SU-DHL-6 (cell line): ENCODE data around the gene PYURF.

Experiments used
- H2AFZ ChIP-seq: fragments of 200-600 bp; sonication (generic); 2 replicates; pipeline ENCODE4 v1.6.1; 2014; ENCODE audit warnings: low read depth, mild to moderate bottlenecking, moderate library complexity, mixed read lengths, antibody characterized with exemption, low read length; ENCODE audit not compliant: severe bottlenecking
- H3F3A ChIP-seq: fragments of 200-600 bp; shearing (Covaris generic); 2 replicates; pipeline ENCODE4 v1.6.0; 2016; ENCODE audit warnings: antibody characterized with exemption, mild to moderate bottlenecking; ENCODE audit not compliant: insufficient read depth
- H3K27ac ChIP-seq: fragments of 200-600 bp; sonication (generic); 2 replicates; pipeline ENCODE4 v1.5.1; 2016; ENCODE audit warnings: low read depth, mild to moderate bottlenecking, low read length, moderate library complexity, mixed read lengths
- H3K27me3 ChIP-seq: fragments of 200-600 bp; sonication (generic), shearing (Covaris generic); 2 replicates; pipeline ENCODE4 v1.6.0; 2014; ENCODE audit warnings: mild to moderate bottlenecking, low read length
- H3K36me3 ChIP-seq: fragments of 200-600 bp; sonication (generic); 2 replicates; pipeline ENCODE4 v1.6.1; 2014; ENCODE audit warnings: mild to moderate bottlenecking, low read length, mixed read lengths
- H3K4me2 ChIP-seq: fragments of 300-600, 200-600 bp; shearing (Covaris generic), sonication (generic); 2 replicates; pipeline ENCODE4 v1.6.0; 2014; ENCODE audit warnings: low read length, low read depth, mild to moderate bottlenecking; ENCODE audit not compliant: poor library complexity, severe bottlenecking
- H3K4me3 ChIP-seq: fragments of 200-600 bp; sonication (generic); 2 replicates; pipeline ENCODE4 v1.5.1; 2014; ENCODE audit warnings: antibody characterized with exemption, low read length, mild to moderate bottlenecking, mixed read lengths; ENCODE audit not compliant: insufficient read depth, poor library complexity, severe bottlenecking
- H3K79me2 ChIP-seq: fragments of 200-600 bp; sonication (generic); 2 replicates; pipeline ENCODE4 v1.6.1; 2014; ENCODE audit warnings: mild to moderate bottlenecking, low read length, moderate library complexity; ENCODE audit not compliant: insufficient read depth
- H3K9ac ChIP-seq: fragments of 200-600 bp; sonication (generic); 2 replicates; pipeline ENCODE4 v1.7.0; 2014; ENCODE audit warnings: mild to moderate bottlenecking, low read length
- H3K9me2 ChIP-seq: fragments of 200-600 bp; sonication (generic); replicated peaks from 2 replicates; pipeline ENCODE4 v1.6.1; 2014; ENCODE audit warnings: low read length; ENCODE audit not compliant: insufficient read depth
- H3K9me3 ChIP-seq: fragments of 200-600 bp; sonication (generic); 2 replicates; pipeline ENCODE4 v1.6.1; 2014; ENCODE audit warnings: low read length, mixed read lengths; ENCODE audit not compliant: insufficient read depth
- H4K20me1 ChIP-seq: fragments of 200-600 bp; sonication (generic); 2 replicates; pipeline ENCODE4 v1.6.1; 2014; ENCODE audit warnings: low read depth, mild to moderate bottlenecking, antibody characterized with exemption, low read length, moderate library complexity, mixed read lengths
- EZH2phosphoT487 ChIP-seq: fragments of 200-600 bp; sonication (generic), shearing (Covaris generic); conservative IDR thresholded peaks from 2 replicates; pipeline ENCODE4 v1.6.1; 2018; ENCODE audit warnings: mild to moderate bottlenecking, antibody characterized with exemption, low read length, moderate library complexity, mixed read lengths
- TF ChIP-seq, protein P1 (sequence below): fragments of 200-600 bp; sonication (generic); IDR thresholded peaks from one replicate; pipeline ENCODE4 v1.5.1; 2017; ENCODE audit warnings: antibody characterized with exemption, mild to moderate bottlenecking, low read length, moderate library complexity; ENCODE audit not compliant: insufficient read depth, poor library complexity, severe bottlenecking

PYURF gene

GRCh38 chr4:88528861-88529260, 5.3 kb upstream of the PYURF start:
- TF ChIP-seq, protein P1, sequence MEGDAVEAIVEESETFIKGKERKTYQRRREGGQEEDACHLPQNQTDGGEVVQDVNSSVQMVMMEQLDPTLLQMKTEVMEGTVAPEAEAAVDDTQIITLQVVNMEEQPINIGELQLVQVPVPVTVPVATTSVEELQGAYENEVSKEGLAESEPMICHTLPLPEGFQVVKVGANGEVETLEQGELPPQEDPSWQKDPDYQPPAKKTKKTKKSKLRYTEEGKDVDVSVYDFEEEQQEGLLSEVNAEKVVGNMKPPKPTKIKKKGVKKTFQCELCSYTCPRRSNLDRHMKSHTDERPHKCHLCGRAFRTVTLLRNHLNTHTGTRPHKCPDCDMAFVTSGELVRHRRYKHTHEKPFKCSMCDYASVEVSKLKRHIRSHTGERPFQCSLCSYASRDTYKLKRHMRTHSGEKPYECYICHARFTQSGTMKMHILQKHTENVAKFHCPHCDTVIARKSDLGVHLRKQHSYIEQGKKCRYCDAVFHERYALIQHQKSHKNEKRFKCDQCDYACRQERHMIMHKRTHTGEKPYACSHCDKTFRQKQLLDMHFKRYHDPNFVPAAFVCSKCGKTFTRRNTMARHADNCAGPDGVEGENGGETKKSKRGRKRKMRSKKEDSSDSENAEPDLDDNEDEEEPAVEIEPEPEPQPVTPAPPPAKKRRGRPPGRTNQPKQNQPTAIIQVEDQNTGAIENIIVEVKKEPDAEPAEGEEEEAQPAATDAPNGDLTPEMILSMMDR = no peak
- no peak for TF ChIP-seq EZH2phosphoT487
- H3K27ac ChIP-seq = no peak overlapping the region
- H3K9ac ChIP-seq = no peak overlapping the region
- no peaks in the 10 kb centered on the region for H3K79me2 ChIP-seq
- H3F3A ChIP-seq = no peaks in the 10 kb centered on the region
- H3K27me3 ChIP-seq = no peaks in the 10 kb centered on the region
- no peak overlapping the region for H3K4me3 ChIP-seq
- no peak overlapping the region for H2AFZ ChIP-seq
- H3K9me2 ChIP-seq = no peaks in the 10 kb centered on the region
- no peaks in the 10 kb centered on the region for H4K20me1 ChIP-seq
- H3K9me3 ChIP-seq = no peaks in the 10 kb centered on the region
- H3K4me2 ChIP-seq = no peak overlapping the region
- H3K36me3 ChIP-seq = no peaks in the 10 kb centered on the region

- Histone ChIP-seq H3K9ac (no peak overlapping the region), H3F3A (no peaks in the 10 kb centered on the region), H3K9me3 (no peaks in the 10 kb centered on the region), H4K20me1 (no peaks in the 10 kb centered on the region), H3K4me3 (no peak overlapping the region), H3K36me3 (no peaks in the 10 kb centered on the region), H3K27me3 (no peaks in the 10 kb centered on the region), H3K4me2 (no peak overlapping the region), H3K27ac (no peak overlapping the region), H2AFZ (no peak overlapping the region), H3K9me2 (no peaks in the 10 kb centered on the region), H3K79me2 (no peaks in the 10 kb centered on the region)
- TF ChIP-seq EZH2phosphoT487 = no peak
- TF ChIP-seq, protein P1 = no peak
These were observed 4.2 kb upstream of the PYURF start for GRCh38 chr4:88527787-88528186.

DNA sequence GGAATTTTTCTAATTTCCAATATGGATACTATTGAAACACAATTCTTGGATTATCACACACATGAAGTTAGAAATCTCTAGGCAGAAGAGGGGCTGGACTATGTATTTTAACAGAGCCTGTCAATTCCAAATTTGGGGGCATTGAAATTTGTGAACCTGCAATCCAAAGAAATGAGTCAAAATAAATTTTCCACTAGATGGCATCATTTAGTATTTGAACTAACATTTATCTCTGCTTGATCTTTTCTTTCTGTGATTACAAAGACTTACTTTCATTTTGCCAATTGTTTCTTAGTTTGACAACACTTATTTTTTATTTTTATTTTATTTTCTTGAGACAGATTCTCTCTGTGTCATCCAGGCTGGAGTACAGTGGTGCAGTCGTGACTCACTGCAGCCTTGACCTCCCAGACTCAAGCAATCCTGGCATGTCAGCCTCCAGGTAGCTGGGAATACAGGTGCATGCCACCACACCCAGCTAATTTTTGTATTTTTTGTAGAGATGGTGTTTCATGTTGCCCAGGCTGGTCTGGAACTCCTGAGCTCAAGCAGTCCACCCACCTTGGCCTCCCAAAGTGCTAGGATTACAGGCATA, 2.7 kb upstream of the PYURF start:
- Histone ChIP-seq H3K27me3 (no peaks in the 10 kb centered on the region), H3K9ac (no peak overlapping the region), H3F3A (no peaks in the 10 kb centered on the region), H3K4me3 (no peak overlapping the region), H3K36me3 (no peaks in the 10 kb centered on the region), H3K9me2 (no peaks in the 10 kb centered on the region), H3K4me2 (no peak overlapping the region), H4K20me1 (no peaks in the 10 kb centered on the region), H3K9me3 (no peaks in the 10 kb centered on the region), H2AFZ (no peak overlapping the region), H3K79me2 (no peaks in the 10 kb centered on the region), H3K27ac (no peak overlapping the region)
- TF ChIP-seq EZH2phosphoT487 = no peak
- TF ChIP-seq, protein P1 = peak; percentile 12
